Measurements from ENCODE around the gene FNDC7. TPM values are rescaled to one million over a fixed set of nuclear protein-coding genes. Genes with fewer than 3 reads are reported as not detected.

Gene FNDC7
- total and polyA plus RNA-seq, 10 of the 15 experiments (the other 5 are each of a cell fraction or from before 2014, with no cell fraction given): not detected

DNA sequence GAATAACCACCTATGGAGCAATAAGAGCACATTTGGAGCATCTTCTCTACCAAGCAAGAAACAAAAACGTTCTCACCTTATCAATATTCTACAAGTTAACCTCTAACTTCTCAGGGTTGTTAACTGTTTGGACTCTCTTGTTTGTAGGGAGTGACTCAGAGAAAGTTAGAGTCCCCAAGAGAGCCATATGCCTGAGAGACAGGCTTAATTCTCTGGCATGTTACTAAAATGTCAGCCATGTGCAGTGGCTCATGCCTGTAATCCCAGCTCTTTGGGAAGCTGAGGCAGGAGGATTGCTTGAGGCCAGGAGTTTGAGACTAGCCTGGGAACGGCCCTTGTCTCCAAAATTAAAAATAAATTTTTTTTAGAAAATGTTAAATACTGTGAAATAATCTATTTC, 47.6 kb upstream of the FNDC7 start:
- Histone ChIP-seq H4K20me1 (ENCODE audit: control insufficient read depth, insufficient read depth) (no peaks in the 10 kb centered on the region), H3K4me3 (no peak overlapping the region), H2AFZ (ENCODE audit: control insufficient read depth, low read depth, low read length) (no peak overlapping the region), H3K4me2 (ENCODE audit: control insufficient read depth, insufficient read depth) (no peak overlapping the region), H3K9ac (ENCODE audit: control insufficient read depth, insufficient read depth, low read length) (no peak overlapping the region), H3K36me3 (ENCODE audit: control insufficient read depth in 2 of 2, insufficient read depth in 2 of 2, low read length in 1 of 2) (no peaks in the 10 kb centered on the region), H3K27me3 (replicated peaks in 1 of 2; ENCODE audit: control insufficient read depth in 2 of 2, insufficient read depth in 2 of 2, low read length in 1 of 2) (no peaks in the 10 kb centered on the region), H3K79me2 (ENCODE audit: control insufficient read depth, insufficient read depth, low read length) (no peaks in the 10 kb centered on the region; the same call in 1 of the 2 replicates), H3K27ac (ENCODE audit: control insufficient read depth, insufficient read depth) (no peak overlapping the region), H3K4me1 (ENCODE audit: control insufficient read depth, insufficient read depth, low read length) (peaks cover 10% of the 10 kb centered on the region; the same call in 1 of the 2 replicates), H3K9me3 (replicated peaks; ENCODE audit: control insufficient read depth, insufficient read depth, low read length) (no peaks in the 10 kb centered on the region)
- POLR2A ChIA-PET: no interaction called here
- CTCF ChIA-PET: no interaction called here
- RAD21 ChIA-PET (ENCODE audit: unreplicated experiment): no interaction called here
- intact Hi-C loops (cut with micrococcal nuclease; ENCODE audit: unreplicated experiment): no loop called here
- DNase-seq (ENCODE audit: low read depth, low spot score) (no peak), ATAC-seq (no peak), FAIRE-seq (no peak)
- SMC1A ChIA-PET (ENCODE audit: uncharacterized antibody, unreplicated experiment): interaction anchor here (0.7 to 1.3 kb wide), 2 partner anchors 18 to 135 kb away, joined by 3 read pairs; no protein-coding TSS in a partner anchor
- BruUV-seq (replicated peaks): no TSS peak
- 25% methylated on average over 2 of the region's 2 CpGs for WGBS (ENCODE audit: insufficient coverage, insufficient replicate concordance, low lambda C conversion rate, missing lambda C conversion rate)
- in situ Hi-C loops (cut with MboI): no loop called here
- TF ChIP-seq PML (IDR thresholded peaks at IDR 0.05; ENCODE audit: low read length): no peak
- no peak for TF ChIP-seq POLR2A (IDR thresholded peaks at IDR 0.05; ENCODE audit: low read depth, low read length)
- no peak for TF ChIP-seq ZNF384 (IDR thresholded peaks at IDR 0.05; ENCODE audit: borderline replicate concordance, low read depth, low read length)
- TF ChIP-seq, protein P1, sequence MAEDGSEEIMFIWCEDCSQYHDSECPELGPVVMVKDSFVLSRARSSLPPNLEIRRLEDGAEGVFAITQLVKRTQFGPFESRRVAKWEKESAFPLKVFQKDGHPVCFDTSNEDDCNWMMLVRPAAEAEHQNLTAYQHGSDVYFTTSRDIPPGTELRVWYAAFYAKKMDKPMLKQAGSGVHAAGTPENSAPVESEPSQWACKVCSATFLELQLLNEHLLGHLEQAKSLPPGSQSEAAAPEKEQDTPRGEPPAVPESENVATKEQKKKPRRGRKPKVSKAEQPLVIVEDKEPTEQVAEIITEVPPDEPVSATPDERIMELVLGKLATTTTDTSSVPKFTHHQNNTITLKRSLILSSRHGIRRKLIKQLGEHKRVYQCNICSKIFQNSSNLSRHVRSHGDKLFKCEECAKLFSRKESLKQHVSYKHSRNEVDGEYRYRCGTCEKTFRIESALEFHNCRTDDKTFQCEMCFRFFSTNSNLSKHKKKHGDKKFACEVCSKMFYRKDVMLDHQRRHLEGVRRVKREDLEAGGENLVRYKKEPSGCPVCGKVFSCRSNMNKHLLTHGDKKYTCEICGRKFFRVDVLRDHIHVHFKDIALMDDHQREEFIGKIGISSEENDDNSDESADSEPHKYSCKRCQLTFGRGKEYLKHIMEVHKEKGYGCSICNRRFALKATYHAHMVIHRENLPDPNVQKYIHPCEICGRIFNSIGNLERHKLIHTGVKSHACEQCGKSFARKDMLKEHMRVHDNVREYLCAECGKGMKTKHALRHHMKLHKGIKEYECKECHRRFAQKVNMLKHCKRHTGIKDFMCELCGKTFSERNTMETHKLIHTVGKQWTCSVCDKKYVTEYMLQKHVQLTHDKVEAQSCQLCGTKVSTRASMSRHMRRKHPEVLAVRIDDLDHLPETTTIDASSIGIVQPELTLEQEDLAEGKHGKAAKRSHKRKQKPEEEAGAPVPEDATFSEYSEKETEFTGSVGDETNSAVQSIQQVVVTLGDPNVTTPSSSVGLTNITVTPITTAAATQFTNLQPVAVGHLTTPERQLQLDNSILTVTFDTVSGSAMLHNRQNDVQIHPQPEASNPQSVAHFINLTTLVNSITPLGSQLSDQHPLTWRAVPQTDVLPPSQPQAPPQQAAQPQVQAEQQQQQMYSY (CRISPR knock-in tag; IDR thresholded peaks at IDR 0.05): no peak
- no peak for TF ChIP-seq HDAC6 (IDR thresholded peaks at IDR 0.05; ENCODE audit: unreplicated experiment)
- no peak for TF ChIP-seq ZNF622 (IDR thresholded peaks at IDR 0.05)
- TF ChIP-seq JUNB (IDR thresholded peaks at IDR 0.05): no peak
- no peak for TF ChIP-seq NR2F1 (conservative IDR thresholded peaks at IDR 0.05)
- no peak for TF ChIP-seq SIN3A (IDR thresholded peaks at IDR 0.05; ENCODE audit: low read depth, low read length)
- TF ChIP-seq, protein P2, sequence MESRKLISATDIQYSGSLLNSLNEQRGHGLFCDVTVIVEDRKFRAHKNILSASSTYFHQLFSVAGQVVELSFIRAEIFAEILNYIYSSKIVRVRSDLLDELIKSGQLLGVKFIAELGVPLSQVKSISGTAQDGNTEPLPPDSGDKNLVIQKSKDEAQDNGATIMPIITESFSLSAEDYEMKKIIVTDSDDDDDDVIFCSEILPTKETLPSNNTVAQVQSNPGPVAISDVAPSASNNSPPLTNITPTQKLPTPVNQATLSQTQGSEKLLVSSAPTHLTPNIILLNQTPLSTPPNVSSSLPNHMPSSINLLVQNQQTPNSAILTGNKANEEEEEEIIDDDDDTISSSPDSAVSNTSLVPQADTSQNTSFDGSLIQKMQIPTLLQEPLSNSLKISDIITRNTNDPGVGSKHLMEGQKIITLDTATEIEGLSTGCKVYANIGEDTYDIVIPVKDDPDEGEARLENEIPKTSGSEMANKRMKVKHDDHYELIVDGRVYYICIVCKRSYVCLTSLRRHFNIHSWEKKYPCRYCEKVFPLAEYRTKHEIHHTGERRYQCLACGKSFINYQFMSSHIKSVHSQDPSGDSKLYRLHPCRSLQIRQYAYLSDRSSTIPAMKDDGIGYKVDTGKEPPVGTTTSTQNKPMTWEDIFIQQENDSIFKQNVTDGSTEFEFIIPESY (IDR thresholded peaks at IDR 0.05): no peak
- TF ChIP-seq ZNF24 (IDR thresholded peaks at IDR 0.05): no peak
- TF ChIP-seq, protein P3, sequence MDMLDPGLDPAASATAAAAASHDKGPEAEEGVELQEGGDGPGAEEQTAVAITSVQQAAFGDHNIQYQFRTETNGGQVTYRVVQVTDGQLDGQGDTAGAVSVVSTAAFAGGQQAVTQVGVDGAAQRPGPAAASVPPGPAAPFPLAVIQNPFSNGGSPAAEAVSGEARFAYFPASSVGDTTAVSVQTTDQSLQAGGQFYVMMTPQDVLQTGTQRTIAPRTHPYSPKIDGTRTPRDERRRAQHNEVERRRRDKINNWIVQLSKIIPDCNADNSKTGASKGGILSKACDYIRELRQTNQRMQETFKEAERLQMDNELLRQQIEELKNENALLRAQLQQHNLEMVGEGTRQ (IDR thresholded peaks at IDR 0.05; ENCODE audit: borderline replicate concordance, low read depth, low read length): no peak
- TF ChIP-seq FOXK2 (IDR thresholded peaks at IDR 0.05): no peak
- TF ChIP-seq, protein P4, sequence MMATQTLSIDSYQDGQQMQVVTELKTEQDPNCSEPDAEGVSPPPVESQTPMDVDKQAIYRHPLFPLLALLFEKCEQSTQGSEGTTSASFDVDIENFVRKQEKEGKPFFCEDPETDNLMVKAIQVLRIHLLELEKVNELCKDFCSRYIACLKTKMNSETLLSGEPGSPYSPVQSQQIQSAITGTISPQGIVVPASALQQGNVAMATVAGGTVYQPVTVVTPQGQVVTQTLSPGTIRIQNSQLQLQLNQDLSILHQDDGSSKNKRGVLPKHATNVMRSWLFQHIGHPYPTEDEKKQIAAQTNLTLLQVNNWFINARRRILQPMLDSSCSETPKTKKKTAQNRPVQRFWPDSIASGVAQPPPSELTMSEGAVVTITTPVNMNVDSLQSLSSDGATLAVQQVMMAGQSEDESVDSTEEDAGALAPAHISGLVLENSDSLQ (IDR thresholded peaks at IDR 0.05): no peak
- TF ChIP-seq YBX1 (IDR thresholded peaks at IDR 0.05): no peak
- TF ChIP-seq, protein P5, sequence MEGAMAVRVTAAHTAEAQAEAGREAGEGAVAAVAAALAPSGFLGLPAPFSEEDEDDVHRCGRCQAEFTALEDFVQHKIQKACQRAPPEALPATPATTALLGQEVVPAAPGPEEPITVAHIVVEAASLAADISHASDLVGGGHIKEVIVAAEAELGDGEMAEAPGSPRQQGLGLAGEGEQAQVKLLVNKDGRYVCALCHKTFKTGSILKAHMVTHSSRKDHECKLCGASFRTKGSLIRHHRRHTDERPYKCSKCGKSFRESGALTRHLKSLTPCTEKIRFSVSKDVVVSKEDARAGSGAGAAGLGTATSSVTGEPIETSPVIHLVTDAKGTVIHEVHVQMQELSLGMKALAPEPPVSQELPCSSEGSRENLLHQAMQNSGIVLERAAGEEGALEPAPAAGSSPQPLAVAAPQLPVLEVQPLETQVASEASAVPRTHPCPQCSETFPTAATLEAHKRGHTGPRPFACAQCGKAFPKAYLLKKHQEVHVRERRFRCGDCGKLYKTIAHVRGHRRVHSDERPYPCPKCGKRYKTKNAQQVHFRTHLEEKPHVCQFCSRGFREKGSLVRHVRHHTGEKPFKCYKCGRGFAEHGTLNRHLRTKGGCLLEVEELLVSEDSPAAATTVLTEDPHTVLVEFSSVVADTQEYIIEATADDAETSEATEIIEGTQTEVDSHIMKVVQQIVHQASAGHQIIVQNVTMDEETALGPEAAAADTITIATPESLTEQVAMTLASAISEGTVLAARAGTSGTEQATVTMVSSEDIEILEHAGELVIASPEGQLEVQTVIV (IDR thresholded peaks at IDR 0.05; ENCODE audit: borderline replicate concordance, partially characterized antibody): no peak
- TF ChIP-seq STAT1 (conservative IDR thresholded peaks at IDR 0.05): no peak
